Smooth muscle cell of the pulmonary artery (primary cell): ENCODE measurements around the gene BCO2. TPM values are rescaled to one million over a fixed set of nuclear protein-coding genes. Genes with fewer than 3 reads are reported as not detected.

ENCODE experiments used
- total RNA-seq: library from RNA; depleted of rRNA; stranded (reverse); fragments of >200 nt; gene quantifications from 2 replicates; pipeline ENCODE4 v1.2.3, GENCODE V29; 2014

BCO2 gene, protein sequence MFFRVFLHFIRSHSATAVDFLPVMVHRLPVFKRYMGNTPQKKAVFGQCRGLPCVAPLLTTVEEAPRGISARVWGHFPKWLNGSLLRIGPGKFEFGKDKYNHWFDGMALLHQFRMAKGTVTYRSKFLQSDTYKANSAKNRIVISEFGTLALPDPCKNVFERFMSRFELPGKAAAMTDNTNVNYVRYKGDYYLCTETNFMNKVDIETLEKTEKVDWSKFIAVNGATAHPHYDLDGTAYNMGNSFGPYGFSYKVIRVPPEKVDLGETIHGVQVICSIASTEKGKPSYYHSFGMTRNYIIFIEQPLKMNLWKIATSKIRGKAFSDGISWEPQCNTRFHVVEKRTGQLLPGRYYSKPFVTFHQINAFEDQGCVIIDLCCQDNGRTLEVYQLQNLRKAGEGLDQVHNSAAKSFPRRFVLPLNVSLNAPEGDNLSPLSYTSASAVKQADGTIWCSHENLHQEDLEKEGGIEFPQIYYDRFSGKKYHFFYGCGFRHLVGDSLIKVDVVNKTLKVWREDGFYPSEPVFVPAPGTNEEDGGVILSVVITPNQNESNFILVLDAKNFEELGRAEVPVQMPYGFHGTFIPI
- total RNA-seq = 1.4 and 1.6 TPM in 2 replicates

DNA sequence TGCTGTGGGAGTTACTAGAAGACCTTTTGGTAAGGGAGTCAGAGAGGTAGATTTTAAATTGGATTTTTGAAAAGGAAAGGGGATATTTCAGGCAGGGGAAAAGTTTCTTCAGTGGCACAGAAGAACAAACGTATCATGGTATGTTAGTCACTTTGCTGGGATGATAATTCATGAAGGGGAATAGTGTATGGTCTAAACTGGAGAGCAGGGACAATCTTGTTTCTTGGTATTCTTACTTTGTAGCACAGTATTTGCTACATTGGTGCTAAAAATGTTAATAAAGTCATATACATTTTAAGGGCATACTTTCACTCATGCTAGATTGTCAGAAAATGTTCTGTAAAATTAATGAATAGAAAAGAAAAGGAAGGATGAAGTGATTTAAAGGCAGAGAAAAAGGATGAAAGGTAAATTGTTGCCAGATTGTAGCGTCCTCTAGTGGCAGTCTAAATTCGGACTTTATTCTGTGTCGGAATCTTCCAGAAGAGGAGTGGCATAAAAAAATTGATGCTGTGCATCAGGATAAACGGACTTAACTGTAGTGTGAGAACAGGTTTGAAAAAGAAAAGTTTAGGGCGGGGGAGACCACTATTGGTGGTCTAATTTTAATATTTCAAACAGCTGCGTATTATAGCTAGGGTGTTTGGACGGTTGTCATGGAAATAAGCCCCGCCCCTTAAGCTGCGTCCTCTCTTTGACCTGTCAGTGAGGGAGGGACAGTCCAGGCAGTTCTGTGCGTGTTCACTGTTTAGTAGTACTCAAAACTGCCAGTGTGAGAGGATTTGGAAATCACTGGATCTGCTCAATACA, at the start of gene BCO2:
BCO2 (plus strand) TSS at position 724 of the 810 bp plus-strand sequence. CDS start 90 bp downstream, outside the sequence.

DNA sequence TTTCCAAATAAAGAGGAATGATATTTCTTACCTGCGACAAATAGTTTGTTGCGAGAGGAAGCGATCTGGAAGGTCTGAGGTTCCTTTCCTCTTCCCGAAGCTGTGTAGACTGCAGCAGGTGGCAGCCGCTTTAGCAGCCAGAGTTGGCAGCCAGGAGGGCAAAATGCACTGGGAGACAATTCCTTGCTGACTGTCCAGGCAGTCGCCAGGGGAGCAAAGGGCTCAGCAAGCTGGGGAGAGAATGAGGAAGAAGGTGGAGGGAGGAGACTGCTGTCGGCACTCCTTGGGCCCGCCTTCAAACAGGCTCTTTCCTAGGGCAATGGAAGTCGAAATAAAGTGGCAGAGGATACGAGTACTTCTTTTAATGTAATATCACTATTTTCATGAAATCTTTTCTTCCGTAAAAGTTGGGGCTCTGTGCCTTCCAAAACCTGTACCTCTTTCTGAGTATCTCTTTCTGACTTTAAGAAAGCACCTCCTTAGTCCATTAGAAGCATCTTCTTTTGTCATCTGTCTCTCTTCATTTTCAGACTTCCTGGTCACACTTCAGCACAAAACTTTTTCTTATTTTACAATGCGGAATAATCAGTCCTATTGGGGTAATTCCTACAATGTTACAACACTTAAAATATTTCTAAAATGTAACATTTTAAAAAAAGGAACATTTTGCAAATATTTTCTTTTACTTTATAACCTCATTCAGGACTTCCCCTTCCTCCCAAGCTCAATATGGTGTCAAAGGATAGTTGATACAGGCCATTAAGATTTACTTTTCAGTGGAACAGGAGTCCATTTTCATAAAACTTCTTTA, 11.2 kb upstream of the BCO2 start, which contains the start of gene IL18:
IL18 (minus strand) TSS at position 220 of the 811 bp plus-strand sequence. CDS start 9,041 bp downstream, outside the sequence.

DNA sequence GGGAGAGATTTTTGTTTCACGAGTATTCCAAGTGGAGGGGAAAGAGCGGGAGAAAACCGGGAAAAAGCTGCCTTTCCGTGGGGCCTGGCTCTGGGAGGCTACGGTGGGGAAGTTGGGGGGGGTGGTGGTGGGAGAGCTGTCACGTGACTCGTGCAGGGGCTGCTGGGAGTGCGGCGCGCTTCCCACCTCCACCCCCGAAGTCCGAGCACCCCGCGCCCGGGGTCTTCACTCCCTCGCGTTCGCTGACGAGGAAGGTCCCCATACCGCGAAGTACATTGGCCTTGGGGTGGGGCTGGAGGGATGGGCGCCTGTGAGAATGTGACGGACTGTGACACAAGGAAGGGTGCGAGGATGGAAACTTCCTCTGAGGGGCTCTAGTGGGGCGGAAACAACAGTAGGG, 8.2 kb upstream of the BCO2 start, which contains the start of gene TEX12:
TEX12 (plus strand) TSS at position 228 of the 400 bp plus-strand sequence. CDS start 1,897 bp downstream, outside the sequence.

DNA sequence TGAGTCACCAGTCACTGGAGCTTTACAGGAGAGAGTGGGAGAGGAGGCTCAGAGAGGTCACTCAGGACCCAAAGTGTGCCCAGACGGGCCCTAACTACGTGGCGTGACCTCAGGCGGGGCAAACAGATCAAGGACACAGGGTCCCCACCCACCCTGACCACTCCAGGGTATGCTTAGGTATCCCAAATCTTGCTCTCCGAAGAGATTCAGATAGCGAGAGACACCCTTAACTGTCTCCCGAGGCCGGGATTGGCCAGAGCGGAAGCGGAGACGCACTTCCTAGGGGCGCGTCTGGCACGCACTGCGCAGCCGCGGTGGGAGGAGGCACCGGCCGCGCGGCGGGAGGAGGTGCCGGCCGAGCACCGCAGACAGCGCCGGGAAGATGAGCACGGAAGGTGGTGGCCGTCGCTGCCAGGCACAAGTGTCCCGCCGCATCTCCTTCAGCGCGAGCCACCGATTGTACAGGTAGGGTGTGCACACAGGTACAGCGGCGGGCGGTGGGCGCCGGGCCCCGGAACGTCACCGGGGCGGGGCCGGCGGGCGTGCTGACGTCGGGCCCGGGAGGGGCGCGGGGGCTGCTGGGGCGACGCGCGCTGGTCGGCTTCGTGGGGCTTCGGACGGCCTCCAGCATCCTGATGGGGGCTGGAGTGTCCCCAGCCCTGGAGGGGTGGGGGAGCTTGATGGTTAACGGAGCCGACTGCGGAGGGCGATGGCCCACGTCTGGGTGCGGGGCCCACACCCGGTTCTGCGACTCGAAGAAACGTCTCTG, 50.9 kb downstream of the BCO2 start, which contains the start of gene PTS:
PTS (plus strand) TSS at position 367 of the 769 bp plus-strand sequence; CDS start at position 383, 16 bp downstream.

DNA sequence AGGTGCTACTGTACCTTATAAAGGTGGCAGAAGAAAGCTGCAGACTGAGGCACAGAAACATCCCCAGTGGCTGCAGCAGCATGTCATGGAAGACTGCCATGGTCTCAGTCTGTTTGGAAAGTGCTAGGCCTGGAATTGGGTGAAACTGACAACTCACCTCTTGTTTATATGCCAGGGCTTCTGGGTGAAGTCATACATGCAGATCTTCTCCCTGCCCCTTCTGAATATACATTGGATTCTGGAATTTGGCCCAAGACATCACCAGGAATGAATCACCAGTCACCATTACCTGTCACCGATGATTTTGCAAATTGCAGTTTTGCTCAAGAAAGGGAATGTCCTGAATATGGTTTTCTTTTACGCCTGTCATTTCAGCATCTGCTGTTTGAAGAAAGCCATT, 85.2 kb downstream of the BCO2 start, which contains the start of gene PLET1:
PLET1 (minus strand) TSS at position 371 of the 400 bp plus-strand sequence; CDS start at position 100, 271 bp downstream.

Other genes with a start within 250 kb of the BCO2 start
- gene DIXDC1, start 238.2 kb upstream of the BCO2 start, total RNA-seq = 22.3 and 31.8 TPM in 2 replicates
- 30.8 and 31.0 TPM in 2 replicates for gene DLAT, start 150.1 kb upstream of the BCO2 start, total RNA-seq
- 0.66 and 2.4 TPM in 2 replicates for gene PIH1D2, start 101.5 kb upstream of the BCO2 start, total RNA-seq
- 16.1 and 19.4 TPM in 2 replicates for gene NKAPD1, start 101.2 kb upstream of the BCO2 start, total RNA-seq
- gene TIMM8B, start 88.8 kb upstream of the BCO2 start, total RNA-seq = 27.2 and 32.2 TPM in 2 replicates
- 158 and 181 TPM in 2 replicates for gene SDHD, start 88.6 kb upstream of the BCO2 start, total RNA-seq
- gene IL18, start 11.4 kb upstream of the BCO2 start, total RNA-seq = 0.07 and 0.23 TPM in 2 replicates
- gene TEX12, start 8.1 kb upstream of the BCO2 start, total RNA-seq = 0.20 TPM in 1 of 2 replicates, not detected in the other
- gene PTS, start 50.9 kb downstream of the BCO2 start, total RNA-seq = 30.6 and 33.0 TPM in 2 replicates
- gene PLET1, start 85.3 kb downstream of the BCO2 start, total RNA-seq = not detected in 2 replicates